Stimulated activated CD4-positive, alpha-beta T cell treated with anti-CD3 and anti-CD28 coated beads, Interleukin-4, amount 100 ng/mL, for 1 hour (primary cell): Measurements from ENCODE around the gene CHD1.

Experiments
- DNase-seq: peaks from one replicate; pipeline ENCODE4 v3.0.0-alpha.2; 2020

Gene CHD1

GRCh38 chr5:98934546-98934945 lies 5.7 kb upstream of the CHD1 start:
- no peak for DNase-seq

- DNase-seq = no peak
Observed at GRCh38 chr5:98933445-98934072, 4.8 kb upstream of the CHD1 start.

DNA sequence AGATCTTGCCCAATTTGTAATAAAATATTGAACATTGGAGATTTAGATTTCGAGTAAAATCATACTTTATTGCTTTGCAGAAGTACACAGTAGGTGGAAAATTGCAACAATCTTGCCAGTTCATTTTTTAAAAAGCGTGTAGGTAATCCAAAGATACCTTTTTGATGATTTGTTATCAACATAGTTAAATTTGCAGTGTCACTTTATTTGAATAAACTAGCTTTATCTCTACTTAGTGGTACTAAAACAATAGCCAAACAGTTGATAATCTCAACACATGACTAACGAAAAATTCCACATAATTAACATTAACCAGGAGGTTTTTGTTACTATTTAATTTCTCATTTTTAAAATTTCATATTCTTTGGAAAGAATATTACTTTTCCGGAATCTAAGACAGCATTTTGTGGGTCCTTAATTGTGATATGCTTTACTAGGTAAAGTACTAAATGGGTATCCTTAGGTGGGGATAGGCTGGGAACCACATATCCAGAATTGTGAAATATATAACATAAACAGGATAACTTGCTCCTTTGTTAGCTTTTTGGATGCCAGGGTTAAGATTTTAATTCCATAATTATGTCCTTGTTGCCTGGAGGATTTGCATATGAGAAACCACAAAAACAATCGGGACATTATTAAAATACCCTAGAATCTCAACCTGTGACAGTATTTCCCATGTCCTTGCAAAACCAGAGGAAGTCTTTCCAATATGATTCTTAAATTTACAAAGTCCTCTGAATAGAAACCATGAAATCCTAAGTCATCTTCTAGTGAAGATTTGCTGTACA lies 2.4 kb upstream of the CHD1 start:
- DNase-seq = no peak

- no peak for DNase-seq
Observed at GRCh38 chr5:98929710-98930298, 997 bp upstream of the CHD1 start.

DNA sequence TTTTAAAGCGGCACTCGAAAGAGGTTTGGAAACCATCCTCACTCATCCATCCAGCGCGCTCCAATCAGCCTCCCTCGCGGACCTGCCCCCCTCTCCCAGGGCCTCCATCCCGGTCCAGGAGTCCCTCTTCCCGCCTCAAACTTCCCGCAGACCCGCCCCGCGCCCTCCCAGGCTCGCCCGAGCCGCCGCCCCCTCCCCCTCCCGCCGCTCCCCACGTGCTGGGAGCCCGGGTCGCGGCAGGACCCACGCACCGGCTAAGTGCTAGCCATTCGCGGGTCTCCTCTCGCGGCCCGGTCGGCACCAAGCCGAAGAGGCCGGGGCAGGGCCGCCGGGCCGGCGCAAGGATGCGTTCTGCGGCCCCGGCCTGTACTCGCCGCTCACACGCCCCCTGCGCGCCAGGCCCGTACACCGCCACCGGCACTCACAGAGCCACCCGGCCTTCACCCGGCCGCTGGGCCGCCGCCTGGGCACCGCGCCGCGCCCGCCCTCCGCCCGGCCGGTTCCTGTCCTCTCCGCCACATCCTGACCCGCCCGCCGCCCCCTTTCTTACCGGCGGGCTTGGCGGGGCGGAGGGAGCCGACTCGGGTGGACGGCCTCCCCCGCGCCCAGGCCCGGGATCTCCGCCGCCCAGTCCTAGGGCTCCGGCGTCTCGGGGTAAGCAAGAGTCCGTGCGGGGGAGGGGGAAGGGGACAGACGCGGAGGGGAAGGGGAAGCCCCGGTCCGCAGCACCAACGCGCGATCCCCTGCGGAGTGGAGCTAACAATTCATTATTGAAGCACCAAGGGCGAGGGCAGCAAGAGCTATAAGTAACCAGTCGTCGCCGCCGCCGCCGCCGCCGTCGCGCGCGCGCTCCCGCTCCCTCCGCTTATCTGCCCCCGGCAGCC lies 576 bp downstream of the CHD1 start:
- DNase-seq = peak; percentile 57

DNA sequence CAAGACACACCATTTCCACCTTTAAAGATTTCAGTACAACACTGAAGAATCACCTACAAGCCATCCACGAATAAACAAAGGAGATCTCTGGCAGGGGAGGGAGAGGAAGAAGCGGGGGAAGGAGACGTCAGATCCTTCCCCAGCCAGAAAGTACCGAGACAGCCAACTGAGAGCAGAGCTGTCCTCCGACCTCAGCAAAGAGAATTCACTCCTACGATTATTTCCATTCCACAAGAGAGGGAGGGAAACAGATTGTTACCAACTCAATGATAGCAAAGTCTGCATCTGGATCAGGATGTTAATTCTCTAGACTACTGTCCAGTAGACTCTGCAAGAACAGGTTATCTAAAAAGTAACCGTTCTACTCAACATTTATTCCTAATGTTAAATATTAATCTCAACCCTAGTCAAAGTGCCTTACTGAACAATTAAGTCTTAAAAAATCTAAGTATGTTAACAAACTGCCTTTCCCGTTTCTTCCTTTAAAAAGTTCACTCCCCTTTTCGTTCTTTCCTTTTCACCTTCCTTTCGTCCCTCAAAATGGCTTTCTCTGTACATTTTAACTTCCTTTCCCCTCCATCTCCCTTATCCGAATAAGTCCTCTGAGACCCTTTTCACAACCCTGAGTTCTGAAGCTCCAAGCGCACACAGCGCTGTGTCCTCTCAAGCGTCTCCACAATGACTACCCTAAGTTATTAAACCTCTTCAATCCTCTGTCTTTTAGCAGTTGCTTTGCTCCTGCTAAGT lies 1.4 kb downstream of the CHD1 start:
- peak; percentile 48 for DNase-seq

DNA sequence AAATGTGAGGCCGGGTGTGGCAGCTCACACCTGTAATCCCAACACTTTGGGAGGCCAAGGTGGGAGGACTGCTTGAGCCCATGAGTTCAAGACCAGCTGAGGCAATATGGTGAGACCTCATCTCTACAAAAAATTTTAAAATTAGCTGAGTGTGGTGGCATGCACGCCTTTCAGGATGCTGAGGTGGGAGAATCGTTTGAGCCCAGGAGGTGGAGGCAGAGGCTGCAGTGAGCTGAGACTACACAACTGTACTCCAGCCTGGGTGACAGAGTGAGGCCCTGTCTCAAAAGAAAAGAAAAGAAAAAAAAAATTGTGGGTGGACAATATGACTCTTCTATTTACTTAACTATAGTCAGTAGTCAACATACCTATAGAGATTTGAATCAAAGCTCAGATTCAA lies 4.8 kb downstream of the CHD1 start:
- no peak for DNase-seq

- no peak for DNase-seq
Observed at GRCh38 chr5:98921947-98922505, 6.8 kb downstream of the CHD1 start.

DNA sequence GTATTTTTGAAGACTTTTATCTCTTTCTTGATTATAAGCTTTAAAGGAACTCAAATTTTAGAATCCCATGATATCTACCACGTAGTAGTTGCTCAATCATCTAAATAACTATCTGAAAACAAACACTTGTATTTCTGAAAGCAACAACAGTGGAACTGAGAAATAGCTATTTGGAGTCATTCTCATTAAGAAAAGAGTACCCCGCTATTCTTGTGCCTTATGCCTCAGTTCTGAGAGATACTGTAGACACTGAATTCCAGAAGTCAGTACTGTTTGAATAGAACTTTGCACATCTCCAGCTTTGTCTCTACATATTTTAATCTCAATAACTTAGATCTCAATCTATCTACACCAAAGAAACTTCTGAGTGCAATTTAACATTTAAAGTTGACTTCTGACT lies 11.4 kb downstream of the CHD1 start:
- no peak for DNase-seq

DNA sequence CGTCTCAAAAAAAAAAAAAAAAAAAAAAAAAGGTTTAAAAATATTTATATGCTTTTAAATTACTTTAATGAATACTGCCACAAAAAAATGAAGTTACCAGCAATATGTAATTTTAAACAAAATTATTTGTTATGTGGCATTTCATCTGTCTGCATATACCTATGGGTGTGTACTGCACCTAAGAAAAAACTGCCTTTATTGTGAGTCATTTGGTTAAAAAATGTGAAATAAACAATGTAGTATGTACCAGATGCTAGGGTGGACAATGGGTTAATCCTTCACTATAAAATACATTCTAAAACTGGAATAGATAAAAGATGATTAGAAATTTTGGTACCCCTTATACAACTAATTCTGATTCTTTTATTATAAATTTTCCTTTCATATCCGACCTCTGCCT lies 12.3 kb downstream of the CHD1 start:
- DNase-seq = no peak

DNA sequence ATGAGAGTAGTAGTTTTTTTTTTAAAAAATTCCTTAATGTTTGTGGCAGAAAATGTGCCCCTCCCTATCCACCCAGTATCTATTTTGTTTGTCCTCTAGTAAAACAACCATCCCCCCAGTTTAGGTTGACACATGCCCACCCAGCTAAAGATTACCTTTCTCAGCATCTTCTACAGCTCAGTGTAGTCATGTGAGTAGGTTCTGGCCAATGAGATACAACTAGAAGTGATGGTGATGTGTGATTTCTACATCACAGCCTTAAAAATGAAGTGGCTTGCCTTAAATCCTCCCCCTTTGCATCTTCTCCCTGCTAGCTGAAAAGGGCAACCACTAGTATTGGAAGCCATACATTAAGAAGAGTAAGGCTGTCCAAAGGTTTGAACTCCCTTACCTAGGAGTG lies 14.9 kb downstream of the CHD1 start:
- no peak for DNase-seq

GRCh38 chr5:98911280-98912040 lies 17.3 kb downstream of the CHD1 start:
- DNase-seq = no peak

GRCh38 chr5:98909363-98909762 lies 19.4 kb downstream of the CHD1 start:
- DNase-seq = no peak

GRCh38 chr5:98907951-98908350 lies 20.9 kb downstream of the CHD1 start:
- no peak for DNase-seq

DNA sequence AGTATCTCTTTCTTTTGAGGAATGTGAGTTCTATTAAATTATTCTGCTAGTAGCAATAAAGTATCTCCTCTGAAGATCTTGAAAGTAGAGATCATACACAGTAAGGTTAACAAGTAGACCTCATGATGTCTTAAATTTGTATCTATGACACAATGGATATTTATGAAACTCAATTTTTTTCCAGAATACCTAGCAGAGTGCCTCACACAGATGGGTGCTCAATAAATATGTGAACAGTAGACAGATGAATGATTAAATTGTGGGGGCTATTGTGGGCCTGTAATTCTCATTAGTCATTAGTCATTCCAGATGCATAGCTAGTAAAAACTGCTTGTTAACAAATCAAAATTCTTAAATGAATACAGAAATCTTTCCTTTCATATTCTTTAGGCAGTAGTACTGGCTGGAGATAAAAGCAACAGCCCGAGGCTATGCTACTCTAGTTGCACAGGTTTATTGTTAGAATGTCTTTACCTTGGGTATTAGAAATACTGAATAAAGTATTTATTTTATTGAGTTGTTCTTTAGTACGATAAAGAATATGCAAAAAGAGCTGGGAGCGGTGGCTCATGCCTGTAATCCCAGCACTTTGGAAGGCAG lies 22.0 kb downstream of the CHD1 start:
- DNase-seq = no peak

DNA sequence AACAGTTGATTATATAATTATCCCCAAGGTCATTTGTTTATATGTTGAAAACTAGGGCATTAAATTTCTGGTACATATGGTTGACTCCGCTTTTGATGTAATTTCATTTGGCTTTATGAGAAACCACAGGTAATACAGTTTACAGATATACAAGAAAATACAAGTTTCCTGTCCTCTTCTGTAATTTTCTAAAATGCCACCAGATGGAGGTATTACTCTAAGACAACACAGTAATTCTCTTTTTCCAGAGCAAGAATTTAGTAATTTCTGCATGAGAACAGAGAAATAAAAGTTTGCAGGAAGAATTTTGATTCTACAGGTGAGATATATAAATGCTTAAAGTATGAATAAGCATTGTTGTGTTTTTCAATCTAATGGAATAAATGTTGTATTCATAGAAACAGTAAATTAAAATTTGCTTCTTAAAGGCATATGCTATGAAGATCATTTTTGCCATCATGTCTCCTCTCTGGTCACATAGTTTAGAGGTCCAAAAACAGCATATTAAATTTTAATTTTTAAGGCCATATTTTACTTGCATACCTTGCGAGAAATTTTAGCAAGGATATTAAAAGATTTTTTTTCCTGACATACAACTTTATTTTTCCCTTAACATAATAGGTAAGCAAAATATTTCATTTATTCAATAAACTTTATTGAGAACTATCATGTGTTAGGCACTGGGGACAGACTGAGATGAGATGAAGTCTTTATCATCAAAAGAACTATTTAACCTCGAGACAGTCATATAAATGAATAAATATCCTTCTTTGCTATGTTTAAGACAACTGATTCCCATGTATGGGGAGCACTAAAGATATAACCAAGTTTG lies 22.7 kb downstream of the CHD1 start:
- DNase-seq = no peak

GRCh38 chr5:98904780-98905179 lies 24.0 kb downstream of the CHD1 start:
- DNase-seq = no peak

GRCh38 chr5:98902733-98903132 lies 26.1 kb downstream of the CHD1 start:
- DNase-seq = no peak

GRCh38 chr5:98899456-98899855 lies 29.4 kb downstream of the CHD1 start:
- no peak for DNase-seq

GRCh38 chr5:98898743-98899142 lies 30.1 kb downstream of the CHD1 start:
- no peak for DNase-seq
